ENCODE measurements around the gene AKAIN1. TPM values are rescaled to one million over a fixed set of nuclear protein-coding genes. Genes with fewer than 3 reads are reported as not detected.

The AKAIN1 gene
- total RNA-seq, 4 donors from 2014 or later: not detected

- H3K27me3 ChIP-seq: no peaks in the 10 kb centered on the region
- H3K27ac ChIP-seq: no peak overlapping the region
- no peaks in the 10 kb centered on the region for H3K36me3 ChIP-seq
- H3K9me3 ChIP-seq: no peaks in the 10 kb centered on the region
- no peak for DNase-seq
- TF ChIP-seq CTCF (IDR thresholded peaks at IDR 0.05): no peak
- no peak for TF ChIP-seq POLR2A (IDR thresholded peaks at IDR 0.05)
- no peak overlapping the region for H3K4me3 ChIP-seq
- H3K4me1 ChIP-seq: no peaks in the 10 kb centered on the region
- intact Hi-C loops (cut with DNase I; ENCODE audit: low total_unique reads): no loop called here
Observed at GRCh38 chr18:5152343-5153020, 44.6 kb downstream of the AKAIN1 start.

GRCh38 chr18:5150894-5151293 lies 46.2 kb downstream of the AKAIN1 start:
- no peaks in the 10 kb centered on the region for H3K9me3 ChIP-seq
- DNase-seq: no peak
- intact Hi-C loops (cut with DNase I; ENCODE audit: low total_unique reads): no loop called here
- H3K27me3 ChIP-seq: no peaks in the 10 kb centered on the region
- H3K36me3 ChIP-seq: no peaks in the 10 kb centered on the region
- H3K27ac ChIP-seq: no peak overlapping the region
- no peak overlapping the region for H3K4me3 ChIP-seq
- TF ChIP-seq POLR2A (IDR thresholded peaks at IDR 0.05) (no peak), CTCF (IDR thresholded peaks at IDR 0.05) (no peak)
- no peaks in the 10 kb centered on the region for H3K4me1 ChIP-seq

GRCh38 chr18:5146093-5146492 lies 51.0 kb downstream of the AKAIN1 start:
- intact Hi-C loops (cut with DNase I; ENCODE audit: low total_unique reads): no loop called here
- H3K27me3 ChIP-seq: no peaks in the 10 kb centered on the region
- no peak overlapping the region for H3K27ac ChIP-seq
- no peaks in the 10 kb centered on the region for H3K36me3 ChIP-seq
- DNase-seq: no peak
- TF ChIP-seq POLR2A (IDR thresholded peaks at IDR 0.05) (no peak), CTCF (IDR thresholded peaks at IDR 0.05) (no peak)
- H3K9me3 ChIP-seq: no peaks in the 10 kb centered on the region
- H3K4me1 ChIP-seq: no peaks in the 10 kb centered on the region
- H3K4me3 ChIP-seq: no peak overlapping the region

- no peak for DNase-seq
- H3K27ac ChIP-seq: no peak overlapping the region
- intact Hi-C loops (cut with DNase I; ENCODE audit: low total_unique reads): no loop called here
- H3K4me1 ChIP-seq: no peaks in the 10 kb centered on the region
- H3K9me3 ChIP-seq: no peaks in the 10 kb centered on the region
- H3K4me3 ChIP-seq: no peak overlapping the region
- TF ChIP-seq POLR2A (IDR thresholded peaks at IDR 0.05) (no peak), CTCF (IDR thresholded peaks at IDR 0.05) (no peak)
- H3K27me3 ChIP-seq: no peaks in the 10 kb centered on the region
- no peaks in the 10 kb centered on the region for H3K36me3 ChIP-seq
Observed at GRCh38 chr18:5145168-5145825, 51.8 kb downstream of the AKAIN1 start.

GRCh38 chr18:5144629-5145028 lies 52.4 kb downstream of the AKAIN1 start:
- TF ChIP-seq CTCF (IDR thresholded peaks at IDR 0.05) (no peak), POLR2A (IDR thresholded peaks at IDR 0.05) (no peak)
- DNase-seq: no peak
- H3K4me3 ChIP-seq: no peak overlapping the region
- H3K9me3 ChIP-seq: no peaks in the 10 kb centered on the region
- no peaks in the 10 kb centered on the region for H3K36me3 ChIP-seq
- intact Hi-C loops (cut with DNase I; ENCODE audit: low total_unique reads): no loop called here
- H3K27ac ChIP-seq: no peak overlapping the region
- H3K27me3 ChIP-seq: no peaks in the 10 kb centered on the region
- H3K4me1 ChIP-seq: no peaks in the 10 kb centered on the region
